Ascending aorta (tissue), 2 donors: Measurements from ENCODE around the gene LYSMD2. TPM values are rescaled to one million over a fixed set of nuclear protein-coding genes. Genes with fewer than 3 reads are reported as not detected.
A peak's percentile ranks its signal among the peaks of the same experiment; 100 is the strongest.

ENCODE experiments used
- DNase-seq, 2 donors: peaks; one replicate each; pipeline ENCODE4 v3.0.0-alpha.2; 2019; ENCODE audit warnings: low spot score in 2 of 2
- H3K27ac ChIP-seq, 2 donors: fragments of 200-600 bp; sonication (generic); one replicate each; pipeline ENCODE4 v1.5.1; 2016 to 2017; ENCODE audit warnings: mild to moderate bottlenecking in 1 of 2
- H3K27me3 ChIP-seq: fragments of 200-600 bp; sonication (generic); one replicate; pipeline ENCODE4 v1.5.1; 2017
- H3K36me3 ChIP-seq, 2 donors: fragments of 200-600 bp; sonication (generic); one replicate each; pipeline ENCODE4 v1.5.1; 2016
- H3K4me1 ChIP-seq, 2 donors: fragments of 200-600 bp; sonication (generic); one replicate each; pipeline ENCODE4 v1.5.1; 2016 to 2017; ENCODE audit warnings: mild to moderate bottlenecking in 1 of 2
- H3K4me3 ChIP-seq, 2 donors: fragments of 200-600 bp; sonication (generic); one replicate each; pipeline ENCODE4 v1.5.1; 2016 to 2017; ENCODE audit warnings: mild to moderate bottlenecking in 1 of 2
- H3K9me3 ChIP-seq, 2 donors: fragments of 200-600 bp; sonication (generic); one replicate each; pipeline ENCODE4 v1.5.1; 2016
- CTCF ChIP-seq, 3 experiments: fragments of 200-600 bp in 2 of 3; fragments of 450-650 bp in 1 of 3; sonication (generic) in 2 of 3; IDR thresholded peaks; one replicate each; pipeline ENCODE4 v1.5.1; 2016 to 2019; ENCODE audit warnings: antibody characterized with exemption in 3 of 3, mild to moderate bottlenecking in 1 of 3, moderate library complexity in 1 of 3
- intact Hi-C: fragments of 100-400 bp; cut with DNase I; formaldehyde crosslinking; loops from one replicate; pipeline ENCODE4 v1.15.1; 2023
- total RNA-seq: library from RNA; depleted of rRNA; stranded (reverse); fragments of >200 nt; gene quantifications from one replicate; pipeline ENCODE4 v1.1.0, GENCODE V29; 2016

The LYSMD2 gene
- total RNA-seq, 1 donor from 2014 or later, result 45.3 TPM

- no peak for DNase-seq
- Histone ChIP-seq H3K36me3 (no peaks in the 10 kb centered on the region), H3K27me3 (no peaks in the 10 kb centered on the region), H3K4me3 (peak overlapping the region; percentile 94 to 98), H3K4me1 (peaks cover 0 to 8% of the 10 kb centered on the region in 2 donors), H3K27ac (peak overlapping the region in 1 of 2 donors; percentile 67), H3K9me3 (no peaks in the 10 kb centered on the region)
- intact Hi-C loops, result loop anchor here (2.0 kb wide), 1 partner anchor 15 kb away; the partner anchor contains the start of gene LYSMD2
- TF ChIP-seq CTCF (IDR thresholded peaks at IDR 0.05), result no peak
These were observed 14.5 kb upstream of the LYSMD2 start for GRCh38 chr15:51751697-51752683.

- no peak for TF ChIP-seq CTCF (IDR thresholded peaks at IDR 0.05)
- peak in 1 of 2 donors; percentile 66 for DNase-seq
- peak within 1 kb of the TSS in 1 of 2 donors; percentile 67 for H3K27ac ChIP-seq
- intact Hi-C loops, result loop anchor here (2.0 kb wide), 1 partner anchor 14 kb away; the partner anchor contains the start of gene LYSMD2
- H3K27me3 ChIP-seq, result no peaks in the 10 kb centered on the region
- H3K9me3 ChIP-seq, result no peaks in the 10 kb centered on the region
- H3K4me3 ChIP-seq, result peak within 1 kb of the TSS; percentile 94 to 98
- H3K36me3 ChIP-seq, result no peaks in the 10 kb centered on the region
- H3K4me1 ChIP-seq, result peaks cover 0 to 8% of the 10 kb centered on the region in 2 donors
These were observed 13.6 kb upstream of the LYSMD2 start, which contains the start of gene TMOD2 for GRCh38 chr15:51750792-51751696. TMOD2 (plus strand) TSS chr15:51751597; CDS start chr15:51766442, 14,845 bp downstream.

GRCh38 chr15:51750186-51750585 lies 12.7 kb upstream of the LYSMD2 start:
- H3K36me3 ChIP-seq, result no peaks in the 10 kb centered on the region
- no peak overlapping the region for H3K4me3 ChIP-seq
- no peak overlapping the region for H3K27ac ChIP-seq
- peaks cover 0 to 8% of the 10 kb centered on the region in 2 donors for H3K4me1 ChIP-seq
- intact Hi-C loops, result loop anchor here (2.0 kb wide), 1 partner anchor 13 kb away; the partner anchor contains the start of gene LYSMD2
- no peaks in the 10 kb centered on the region for H3K27me3 ChIP-seq
- DNase-seq, result no peak
- no peaks in the 10 kb centered on the region for H3K9me3 ChIP-seq
- no peak for TF ChIP-seq CTCF (IDR thresholded peaks at IDR 0.05)

GRCh38 chr15:51749307-51749706 lies 11.9 kb upstream of the LYSMD2 start:
- Histone ChIP-seq H3K27ac (no peak overlapping the region), H3K4me1 (peaks cover 0 to 8% of the 10 kb centered on the region in 2 donors), H3K36me3 (no peaks in the 10 kb centered on the region), H3K4me3 (no peak overlapping the region), H3K27me3 (no peaks in the 10 kb centered on the region), H3K9me3 (no peaks in the 10 kb centered on the region)
- TF ChIP-seq CTCF (IDR thresholded peaks at IDR 0.05), result no peak
- intact Hi-C loops, result no loop called here
- DNase-seq, result no peak

- H3K27ac ChIP-seq, result no peak overlapping the region
- no peaks in the 10 kb centered on the region for H3K36me3 ChIP-seq
- H3K4me3 ChIP-seq, result no peak overlapping the region
- no peaks in the 10 kb centered on the region for H3K27me3 ChIP-seq
- intact Hi-C loops, result loop anchor here (5.0 kb wide), 1 partner anchor 88 kb away; the partner anchor contains the start of gene TMOD3
- TF ChIP-seq CTCF (IDR thresholded peaks at IDR 0.05), result no peak
- no peaks in the 10 kb centered on the region for H3K4me1 ChIP-seq
- DNase-seq, result no peak
- H3K9me3 ChIP-seq, result no peaks in the 10 kb centered on the region
These were observed 1.7 kb upstream of the LYSMD2 start for GRCh38 chr15:51739061-51739712.
